Trophoblast cell (in vitro differentiated cells and primary cell): ENCODE data around the gene OR2T11.

Experiments used
- DNase-seq, 2 donors: peaks; one replicate each; pipeline ENCODE4 v3.0.0-alpha.2; 2016
- H2AFZ ChIP-seq: 2 replicates; pipeline ENCODE4 v1.6.1; 2013; ENCODE audit warnings: low read length, moderate library complexity, mild to moderate bottlenecking; ENCODE audit not compliant: insufficient read depth, poor library complexity
- H2AK5ac ChIP-seq: 2 replicates; pipeline ENCODE4 v1.6.1; 2013; ENCODE audit warnings: mild to moderate bottlenecking, low read length
- H2BK120ac ChIP-seq: 2 replicates; pipeline ENCODE4 v1.6.1; 2013; ENCODE audit warnings: low read length, mild to moderate bottlenecking, moderate library complexity; ENCODE audit not compliant: insufficient read depth, poor library complexity
- H2BK12ac ChIP-seq: 2 replicates; pipeline ENCODE4 v1.6.1; 2013; ENCODE audit warnings: mild to moderate bottlenecking, low read length, moderate library complexity
- H2BK5ac ChIP-seq: 2 replicates; pipeline ENCODE4 v1.6.1; 2013; ENCODE audit warnings: low read length, low read depth, moderate library complexity, mild to moderate bottlenecking; ENCODE audit not compliant: poor library complexity
- H3K14ac ChIP-seq: 2 replicates; pipeline ENCODE4 v1.6.1; 2013; ENCODE audit warnings: mild to moderate bottlenecking, low read length
- H3K18ac ChIP-seq: 2 replicates; pipeline ENCODE4 v1.6.1; 2013; ENCODE audit warnings: mild to moderate bottlenecking, low read length
- H3K23ac ChIP-seq: 2 replicates; pipeline ENCODE4 v1.6.1; 2013; ENCODE audit warnings: low read length
- H3K27ac ChIP-seq: 2 replicates; pipeline ENCODE4 v1.5.1; 2013; ENCODE audit warnings: low read depth, mild to moderate bottlenecking, inconsistent platforms, low read length, moderate library complexity
- H3K27me3 ChIP-seq: 2 replicates; pipeline ENCODE4 v1.6.1; 2013; ENCODE audit warnings: inconsistent platforms, mild to moderate bottlenecking, low read length, moderate library complexity; ENCODE audit not compliant: insufficient read depth
- H3K36me3 ChIP-seq, 2 experiments: 1 replicate in 1 of 2; 2 replicates in 1 of 2; pipeline ENCODE4 v1.6.1; 2013; ENCODE audit warnings: low read length in 2 of 2, mild to moderate bottlenecking in 2 of 2, moderate library complexity in 1 of 2; ENCODE audit not compliant: insufficient read depth in 2 of 2, control insufficient read depth in 1 of 2
- H3K4ac ChIP-seq: 2 replicates; pipeline ENCODE4 v1.6.1; 2013; ENCODE audit warnings: low read depth, mild to moderate bottlenecking, low read length, moderate library complexity
- H3K4me1 ChIP-seq, 2 experiments: 1 replicate in 1 of 2; 2 replicates in 1 of 2; pipeline ENCODE4 v1.6.1; 2013; ENCODE audit warnings: low read length in 2 of 2, mild to moderate bottlenecking in 2 of 2, moderate library complexity in 1 of 2; ENCODE audit not compliant: insufficient read depth in 2 of 2, control insufficient read depth in 1 of 2
- H3K4me2 ChIP-seq: 2 replicates; pipeline ENCODE4 v1.6.1; 2013; ENCODE audit warnings: inconsistent platforms, mild to moderate bottlenecking, low read length, moderate library complexity
- H3K4me3 ChIP-seq: 2 replicates; pipeline ENCODE4 v1.5.1; 2013; ENCODE audit warnings: mild to moderate bottlenecking, low read depth, low read length, inconsistent platforms
- H3K79me1 ChIP-seq: one replicate; pipeline ENCODE4 v1.6.1; 2013; ENCODE audit warnings: low read length
- H3K79me2 ChIP-seq: 2 replicates; pipeline ENCODE4 v1.6.1; 2013; ENCODE audit warnings: low read length, mild to moderate bottlenecking; ENCODE audit not compliant: control insufficient read depth, insufficient read depth, poor library complexity
- H3K9ac ChIP-seq: 2 replicates; pipeline ENCODE4 v1.6.1; 2013; ENCODE audit warnings: mild to moderate bottlenecking, low read length
- H3K9me3 ChIP-seq: 2 replicates; pipeline ENCODE4 v1.6.1; 2013; ENCODE audit warnings: low read depth, mild to moderate bottlenecking, control low read depth, inconsistent platforms, low read length; ENCODE audit not compliant: insufficient read depth
- H4K12ac ChIP-seq: 2 replicates; pipeline ENCODE4 v1.6.1; 2013; ENCODE audit warnings: low read depth, mild to moderate bottlenecking, low read length, moderate library complexity
- H4K8ac ChIP-seq: 2 replicates; pipeline ENCODE4 v1.6.1; 2013; ENCODE audit warnings: low read depth, mild to moderate bottlenecking, low read length, moderate library complexity
- H4K91ac ChIP-seq: one replicate; pipeline ENCODE4 v1.6.1; 2013; ENCODE audit warnings: low read depth, mild to moderate bottlenecking, low read length, moderate library complexity
- whole genome bisulfite sequencing: extraction: QIAGEN DNeasy Blood & Tissue Kit; methylation state at CpG from one replicate; pipeline ENCODE4 v1.1.7; 2013; ENCODE audit warnings: missing lambda C conversion rate; ENCODE audit not compliant: insufficient read length, insufficient coverage; ENCODE audit errors: extremely low coverage; 5-methylcytosine and 5-hydroxymethylcytosine counted together

Gene OR2T11

DNA sequence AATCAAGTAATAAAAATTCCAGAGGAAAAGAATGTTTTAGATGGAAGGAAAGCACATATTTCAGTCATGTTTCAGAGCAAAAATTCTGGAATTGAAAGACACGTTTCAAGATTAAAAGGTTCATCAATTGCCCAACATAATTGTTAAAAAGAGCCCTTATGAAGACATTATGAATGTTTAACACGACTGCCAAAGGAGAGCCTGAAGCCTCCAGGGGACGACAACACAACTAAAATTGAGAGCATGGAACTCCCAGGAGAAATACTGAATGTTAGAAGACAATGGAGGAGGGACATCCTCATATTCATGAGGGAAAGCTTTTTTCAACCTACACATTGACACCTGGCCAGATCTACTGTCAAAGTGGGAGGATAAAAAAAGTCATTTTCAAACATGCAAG is 16.0 kb downstream of the OR2T11 start:
- H3K4me2 ChIP-seq = no peak overlapping the region
- H4K91ac ChIP-seq = no peak overlapping the region
- H2BK5ac ChIP-seq = no peak overlapping the region
- H3K36me3 ChIP-seq = no peaks in the 10 kb centered on the region
- no peak overlapping the region for H2BK120ac ChIP-seq
- no peaks in the 10 kb centered on the region for H3K79me1 ChIP-seq
- H3K4ac ChIP-seq = no peak overlapping the region
- no peak overlapping the region for H3K23ac ChIP-seq
- no peak overlapping the region for H2AFZ ChIP-seq
- H3K27ac ChIP-seq = no peak overlapping the region
- no peak overlapping the region for H3K9ac ChIP-seq
- H3K4me1 ChIP-seq = no peaks in the 10 kb centered on the region
- H3K79me2 ChIP-seq = no peaks in the 10 kb centered on the region
- no peak overlapping the region for H3K18ac ChIP-seq
- no peak overlapping the region for H3K4me3 ChIP-seq
- no peaks in the 10 kb centered on the region for H3K27me3 ChIP-seq
- H2BK12ac ChIP-seq = no peak overlapping the region
- WGBS = no CpG with 5 or more reads among the region's 3 CpGs
- H3K9me3 ChIP-seq = peaks cover 11% of the 10 kb centered on the region
- no peak overlapping the region for H4K12ac ChIP-seq
- no peak overlapping the region for H4K8ac ChIP-seq
- peak; percentile 73 to 79 for DNase-seq
- H2AK5ac ChIP-seq = no peak overlapping the region
- no peak overlapping the region for H3K14ac ChIP-seq

DNA sequence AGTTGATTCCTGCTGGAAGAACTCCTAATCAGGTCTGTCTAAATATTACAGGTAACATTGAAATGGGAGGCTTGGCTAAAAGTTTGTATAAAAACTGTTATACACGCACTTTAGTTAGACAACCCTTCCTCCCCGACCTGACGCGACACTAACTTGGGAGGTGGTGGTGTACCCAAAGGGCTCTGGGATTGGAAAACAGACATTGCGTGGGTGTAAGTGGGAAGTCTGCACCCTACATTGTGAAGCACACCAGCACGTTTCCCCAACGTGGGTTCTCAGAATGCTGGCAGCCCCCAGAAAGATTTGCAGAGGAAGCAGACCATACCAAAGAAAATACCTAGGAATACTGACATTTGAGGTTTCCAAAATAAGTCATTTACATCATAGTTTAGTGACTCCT is 16.8 kb downstream of the OR2T11 start:
- no peak overlapping the region for H3K14ac ChIP-seq
- H4K12ac ChIP-seq = no peak overlapping the region

DNA sequence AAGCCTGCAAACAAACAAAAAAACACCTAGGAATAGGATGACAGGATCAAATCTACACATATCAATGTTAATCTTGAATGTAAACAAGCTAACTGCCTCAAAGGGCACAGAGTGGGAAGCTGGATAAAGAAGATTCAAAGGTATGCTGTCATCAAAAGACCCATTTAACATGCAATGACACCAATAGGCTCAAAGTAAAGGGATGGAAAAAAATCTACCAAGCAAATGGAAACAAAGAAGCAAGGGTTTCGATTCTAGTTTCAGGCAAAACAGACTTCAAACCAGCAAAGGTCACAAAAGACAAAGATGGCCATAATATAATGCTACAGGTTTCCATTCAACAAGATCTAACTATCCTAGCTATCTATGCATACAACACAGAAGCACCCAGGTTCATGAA is 21.1 kb downstream of the OR2T11 start:
- H2BK120ac ChIP-seq = no peak overlapping the region
- no peak overlapping the region for H3K9ac ChIP-seq
- no peak overlapping the region for H4K8ac ChIP-seq
- no peak overlapping the region for H3K4ac ChIP-seq
- H3K14ac ChIP-seq = no peak overlapping the region
- no peak overlapping the region for H2BK5ac ChIP-seq
- DNase-seq = no peak
- H3K4me3 ChIP-seq = no peak overlapping the region
- no peaks in the 10 kb centered on the region for H3K79me2 ChIP-seq
- no peaks in the 10 kb centered on the region for H3K4me1 ChIP-seq
- no CpG with 5 or more reads among the region's 1 CpG for WGBS
- no peak overlapping the region for H4K91ac ChIP-seq
- no peak overlapping the region for H3K23ac ChIP-seq
- no peak overlapping the region for H4K12ac ChIP-seq
- no peak overlapping the region for H3K4me2 ChIP-seq
- no peaks in the 10 kb centered on the region for H3K36me3 ChIP-seq
- no peaks in the 10 kb centered on the region for H3K79me1 ChIP-seq
- no peak overlapping the region for H3K18ac ChIP-seq
- H3K9me3 ChIP-seq = peaks cover 13% of the 10 kb centered on the region
- no peak overlapping the region for H3K27ac ChIP-seq
- H2AFZ ChIP-seq = no peak overlapping the region
- H3K27me3 ChIP-seq = no peaks in the 10 kb centered on the region
- no peak overlapping the region for H2AK5ac ChIP-seq
- no peak overlapping the region for H2BK12ac ChIP-seq

More for the DNA sequence above, 16.8 kb downstream of the OR2T11 start:
- Histone ChIP-seq H3K79me1 (no peaks in the 10 kb centered on the region), H3K18ac (no peak overlapping the region), H3K9ac (no peak overlapping the region), H2AK5ac (no peak overlapping the region), H3K9me3 (peaks cover 11% of the 10 kb centered on the region), H4K8ac (no peak overlapping the region), H3K27ac (no peak overlapping the region), H3K36me3 (no peaks in the 10 kb centered on the region), H3K4me2 (no peak overlapping the region), H3K4me1 (no peaks in the 10 kb centered on the region), H4K91ac (no peak overlapping the region), H3K79me2 (no peaks in the 10 kb centered on the region), H3K23ac (no peak overlapping the region), H2AFZ (no peak overlapping the region), H2BK120ac (no peak overlapping the region), H3K27me3 (no peaks in the 10 kb centered on the region), H3K4me3 (no peak overlapping the region), H2BK12ac (no peak overlapping the region), H2BK5ac (no peak overlapping the region), H3K4ac (no peak overlapping the region)
- no CpG with 5 or more reads among the region's 7 CpGs for WGBS
- no peak for DNase-seq

DNA sequence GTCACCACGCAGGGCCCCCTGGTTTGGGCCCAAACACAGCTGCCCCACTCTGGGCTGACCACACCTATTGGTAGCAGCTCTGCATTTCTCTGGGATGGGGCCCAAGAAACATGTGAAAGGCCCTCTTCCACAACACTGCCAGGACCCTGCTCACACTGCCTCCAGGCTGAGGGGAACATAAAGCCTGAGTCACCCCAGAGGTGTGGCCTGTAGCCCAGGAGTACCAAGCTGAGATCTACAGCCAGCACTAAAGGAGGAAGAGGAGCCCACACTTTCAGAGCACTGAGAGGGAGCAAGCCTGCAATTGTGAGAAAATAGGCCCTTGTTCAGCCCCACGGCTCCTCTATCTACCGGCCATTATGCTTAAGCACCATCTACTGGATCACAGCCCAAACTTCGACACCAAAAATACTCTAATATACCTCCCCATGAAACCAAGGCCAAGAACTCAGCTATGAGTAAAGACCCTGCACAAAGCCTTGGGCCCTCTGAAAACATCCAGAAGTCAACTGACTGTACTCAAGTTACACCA is 22.9 kb downstream of the OR2T11 start:
- Histone ChIP-seq H3K9ac (no peak overlapping the region), H4K12ac (no peak overlapping the region), H3K27me3 (no peaks in the 10 kb centered on the region), H3K36me3 (no peaks in the 10 kb centered on the region), H3K4me2 (no peak overlapping the region), H4K8ac (no peak overlapping the region), H3K14ac (no peak overlapping the region), H3K4me3 (no peak overlapping the region), H3K79me1 (no peaks in the 10 kb centered on the region), H2BK120ac (no peak overlapping the region), H2BK12ac (no peak overlapping the region), H3K27ac (no peak overlapping the region), H2AFZ (no peak overlapping the region), H3K79me2 (no peaks in the 10 kb centered on the region), H3K23ac (no peak overlapping the region), H3K4me1 (no peaks in the 10 kb centered on the region), H2BK5ac (no peak overlapping the region), H3K9me3 (peaks cover 11% of the 10 kb centered on the region), H3K18ac (no peak overlapping the region), H2AK5ac (no peak overlapping the region), H3K4ac (no peak overlapping the region), H4K91ac (no peak overlapping the region)
- no CpG with 5 or more reads among the region's 4 CpGs for WGBS
- no peak for DNase-seq
